SK-N-SH (cell line): ENCODE measurements around the gene ARF4.

ENCODE experiments used
- EZH2phosphoT487 ChIP-seq: fragments of 200-600 bp; sonication (generic); IDR thresholded peaks from 2 replicates; pipeline ENCODE4 v1.6.1; 2017; ENCODE audit warnings: low read depth, mixed run types, mild to moderate bottlenecking, antibody characterized with exemption, moderate library complexity, borderline replicate concordance
- GATA2 ChIP-seq: sonication (generic); formaldehyde crosslinking; IDR thresholded peaks from 2 replicates; pipeline ENCODE4 v1.5.0; 2020; ENCODE audit warnings: mild to moderate bottlenecking, missing genetic modification reagents
- NFIC ChIP-seq: IDR thresholded peaks from 2 replicates; pipeline ENCODE4 v1.4.0; 2012; ENCODE audit warnings: borderline replicate concordance
- POLR2AphosphoS5 ChIP-seq: IDR thresholded peaks from 2 replicates; pipeline ENCODE4 v1.6.1; 2012; ENCODE audit warnings: low read depth, low read length
- RAD21 ChIP-seq: IDR thresholded peaks from 2 replicates; pipeline ENCODE4 v1.6.1; 2012; ENCODE audit warnings: mild to moderate bottlenecking, low read length
- RCOR1 ChIP-seq: fragments of 150-350 bp; IDR thresholded peaks from 2 replicates; pipeline ENCODE4 v1.6.1; 2017; ENCODE audit warnings: antibody characterized with exemption, low read length
- TF ChIP-seq, protein P1 (sequence below): fragments of 200-600 bp; sonication (generic); IDR thresholded peaks from 2 replicates; pipeline ENCODE4 v1.6.1; 2017; ENCODE audit warnings: antibody characterized with exemption, mild to moderate bottlenecking, moderate library complexity

DNA sequence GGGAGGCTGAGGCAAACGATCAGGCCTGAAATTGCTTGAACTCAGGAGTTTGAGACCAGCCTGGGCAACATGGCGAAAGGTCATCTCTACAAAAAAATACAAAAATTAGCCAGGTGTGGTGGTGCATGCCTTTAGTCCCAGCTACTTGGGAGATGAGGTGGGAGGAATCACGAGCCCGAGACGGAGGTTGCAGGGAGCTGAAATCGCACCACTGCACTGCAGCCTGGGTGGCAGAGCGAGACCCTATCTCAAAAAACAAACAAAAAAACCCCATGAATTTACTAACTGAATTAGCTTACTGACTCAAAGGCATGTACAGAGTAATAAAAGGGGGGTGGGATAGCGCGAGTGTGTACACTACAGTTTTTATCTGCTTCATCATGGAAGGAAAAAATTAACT, 19.3 kb downstream of the ARF4 start:
- TF ChIP-seq POLR2AphosphoS5, result no peak
- TF ChIP-seq RCOR1, result no peak
- TF ChIP-seq RAD21, result no peak
- no peak for TF ChIP-seq GATA2 (CRISPR knock-in tag)
- TF ChIP-seq, protein P1, sequence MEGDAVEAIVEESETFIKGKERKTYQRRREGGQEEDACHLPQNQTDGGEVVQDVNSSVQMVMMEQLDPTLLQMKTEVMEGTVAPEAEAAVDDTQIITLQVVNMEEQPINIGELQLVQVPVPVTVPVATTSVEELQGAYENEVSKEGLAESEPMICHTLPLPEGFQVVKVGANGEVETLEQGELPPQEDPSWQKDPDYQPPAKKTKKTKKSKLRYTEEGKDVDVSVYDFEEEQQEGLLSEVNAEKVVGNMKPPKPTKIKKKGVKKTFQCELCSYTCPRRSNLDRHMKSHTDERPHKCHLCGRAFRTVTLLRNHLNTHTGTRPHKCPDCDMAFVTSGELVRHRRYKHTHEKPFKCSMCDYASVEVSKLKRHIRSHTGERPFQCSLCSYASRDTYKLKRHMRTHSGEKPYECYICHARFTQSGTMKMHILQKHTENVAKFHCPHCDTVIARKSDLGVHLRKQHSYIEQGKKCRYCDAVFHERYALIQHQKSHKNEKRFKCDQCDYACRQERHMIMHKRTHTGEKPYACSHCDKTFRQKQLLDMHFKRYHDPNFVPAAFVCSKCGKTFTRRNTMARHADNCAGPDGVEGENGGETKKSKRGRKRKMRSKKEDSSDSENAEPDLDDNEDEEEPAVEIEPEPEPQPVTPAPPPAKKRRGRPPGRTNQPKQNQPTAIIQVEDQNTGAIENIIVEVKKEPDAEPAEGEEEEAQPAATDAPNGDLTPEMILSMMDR, result no peak
- TF ChIP-seq EZH2phosphoT487, result no peak
- no peak for TF ChIP-seq NFIC
